ENCODE results near the gene DENND1B. TPM values are rescaled to one million over a fixed set of nuclear protein-coding genes. Genes with fewer than 3 reads are reported as not detected.

The DENND1B gene
- polyA plus RNA-seq, 1 of the 3 experiments (the other 2 are of a cell fraction): 1.4 TPM

DNA sequence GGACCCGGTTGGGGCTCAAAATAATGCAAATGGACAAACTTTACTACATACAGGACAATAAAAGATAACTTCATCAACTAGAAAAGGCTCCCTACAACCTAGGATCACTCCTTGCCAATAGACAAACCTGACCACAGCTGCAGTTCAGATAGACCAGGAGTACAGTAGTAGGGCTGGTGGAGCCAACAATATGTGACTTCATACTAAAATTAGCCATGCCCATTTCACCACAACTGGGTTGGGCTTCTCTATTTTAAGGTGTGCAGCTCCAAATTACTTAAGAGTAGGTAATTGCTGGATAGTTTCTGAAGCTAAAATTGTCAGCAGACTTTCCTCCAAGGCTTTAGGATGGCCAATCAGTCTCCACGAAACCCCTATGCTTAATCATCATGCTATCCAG lies 3.9 kb downstream of the DENND1B start:
- H3K4me1 ChIP-seq (ENCODE audit: control insufficient read depth in 1 of 2, insufficient read depth in 2 of 2, low read depth in 1 of 2, low read length in 1 of 2): peaks cover 7 to 14% of the 10 kb centered on the region in 2 experiments
- TF ChIP-seq EP300 (IDR thresholded peaks at IDR 0.05; ENCODE audit: borderline replicate concordance in 1 of 2, low read depth in 1 of 2, low read length in 1 of 2) (no peak), REST (IDR thresholded peaks at IDR 0.05; ENCODE audit: low read depth, low read length) (no peak), RCOR1 (IDR thresholded peaks at IDR 0.05; ENCODE audit: low read length) (no peak), GABPA (IDR thresholded peaks at IDR 0.05; ENCODE audit: low read depth) (no peak), CTCF (IDR thresholded peaks at IDR 0.05) (no peak), JUND (IDR thresholded peaks at IDR 0.05) (no peak)
- TF ChIP-seq, protein P1, sequence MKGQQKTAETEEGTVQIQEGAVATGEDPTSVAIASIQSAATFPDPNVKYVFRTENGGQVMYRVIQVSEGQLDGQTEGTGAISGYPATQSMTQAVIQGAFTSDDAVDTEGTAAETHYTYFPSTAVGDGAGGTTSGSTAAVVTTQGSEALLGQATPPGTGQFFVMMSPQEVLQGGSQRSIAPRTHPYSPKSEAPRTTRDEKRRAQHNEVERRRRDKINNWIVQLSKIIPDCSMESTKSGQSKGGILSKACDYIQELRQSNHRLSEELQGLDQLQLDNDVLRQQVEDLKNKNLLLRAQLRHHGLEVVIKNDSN (IDR thresholded peaks at IDR 0.05; ENCODE audit: borderline replicate concordance, low read depth): no peak
- no peak overlapping the region for H3K4me3 ChIP-seq (ENCODE audit: low read depth in 2 of 2, low read length in 1 of 2)
- H3K79me2 ChIP-seq (ENCODE audit: insufficient read depth): peaks cover 31% of the 10 kb centered on the region
- H3F3A ChIP-seq (replicated peaks; ENCODE audit: insufficient read depth): peaks cover 10% of the 10 kb centered on the region
- H3K9me2 ChIP-seq: no peaks in the 10 kb centered on the region
- no peak overlapping the region for H2AFZ ChIP-seq (ENCODE audit: low read depth)
- WGBS (ENCODE audit: low lambda C conversion rate): 99% methylated on average over 2 of the region's 2 CpGs
- no peaks in the 10 kb centered on the region for H4K20me1 ChIP-seq (ENCODE audit: insufficient read depth)
- no peak overlapping the region for H3K4me2 ChIP-seq
- no peaks in the 10 kb centered on the region for H3K9me3 ChIP-seq
- no peaks in the 10 kb centered on the region for H3K36me3 ChIP-seq (replicated peaks in 1 of 2; ENCODE audit: control insufficient read depth in 1 of 2, insufficient read depth in 2 of 2, low read length in 1 of 2)
- no peak for DNase-seq
- no peak overlapping the region for H3K9ac ChIP-seq
- no peaks in the 10 kb centered on the region for H3K27me3 ChIP-seq (ENCODE audit: insufficient read depth)
- H3K27ac ChIP-seq (ENCODE audit: low read depth in 2 of 2, low read length in 1 of 2): no peak overlapping the region
- ChIA-PET CTCF (interaction anchor here (0.8 to 1.2 kb wide), 2 partner anchors 12 to 250 kb away, joined by 3 read pairs; no protein-coding TSS in a partner anchor), POLR2A (no interaction called here)

GRCh38 chr1:197770243-197770642 lies 5.0 kb downstream of the DENND1B start:
- peaks cover 4 to 5% of the 10 kb centered on the region in 2 experiments; a peak in 3 of 4 replicates for H3K4me1 ChIP-seq (ENCODE audit: control insufficient read depth in 1 of 2, insufficient read depth in 2 of 2, low read depth in 1 of 2, low read length in 1 of 2)
- H3K4me2 ChIP-seq: no peak overlapping the region
- no peaks in the 10 kb centered on the region for H3K9me3 ChIP-seq
- no peak for DNase-seq
- ChIA-PET CTCF (interaction anchor here (0.6 kb wide), 1 partner anchor 114 kb away, joined by 4 read pairs; no protein-coding TSS in a partner anchor), POLR2A (no interaction called here)
- no peaks in the 10 kb centered on the region for H3K9me2 ChIP-seq
- H3K36me3 ChIP-seq (replicated peaks in 1 of 2; ENCODE audit: control insufficient read depth in 1 of 2, insufficient read depth in 2 of 2, low read length in 1 of 2): no peaks in the 10 kb centered on the region
- no peak overlapping the region for H3K9ac ChIP-seq
- no peak overlapping the region for H2AFZ ChIP-seq (ENCODE audit: low read depth)
- no peak overlapping the region for H3K27ac ChIP-seq (ENCODE audit: low read depth in 2 of 2, low read length in 1 of 2)
- no peaks in the 10 kb centered on the region for H3F3A ChIP-seq (replicated peaks; ENCODE audit: insufficient read depth)
- H3K4me3 ChIP-seq (ENCODE audit: low read depth in 2 of 2, low read length in 1 of 2): no peak overlapping the region
- no peaks in the 10 kb centered on the region for H4K20me1 ChIP-seq (ENCODE audit: insufficient read depth)
- no peak for TF ChIP-seq IRF3 (IDR thresholded peaks at IDR 0.05; ENCODE audit: low read depth, low read length)
- no peak for TF ChIP-seq SIN3A (IDR thresholded peaks at IDR 0.05; ENCODE audit: borderline replicate concordance, low read depth, low read length)
- no peak for TF ChIP-seq TCF12 (IDR thresholded peaks at IDR 0.05)
- TF ChIP-seq FOSL2 (IDR thresholded peaks at IDR 0.05; ENCODE audit: borderline replicate concordance, low read depth): no peak
- TF ChIP-seq, protein P2, sequence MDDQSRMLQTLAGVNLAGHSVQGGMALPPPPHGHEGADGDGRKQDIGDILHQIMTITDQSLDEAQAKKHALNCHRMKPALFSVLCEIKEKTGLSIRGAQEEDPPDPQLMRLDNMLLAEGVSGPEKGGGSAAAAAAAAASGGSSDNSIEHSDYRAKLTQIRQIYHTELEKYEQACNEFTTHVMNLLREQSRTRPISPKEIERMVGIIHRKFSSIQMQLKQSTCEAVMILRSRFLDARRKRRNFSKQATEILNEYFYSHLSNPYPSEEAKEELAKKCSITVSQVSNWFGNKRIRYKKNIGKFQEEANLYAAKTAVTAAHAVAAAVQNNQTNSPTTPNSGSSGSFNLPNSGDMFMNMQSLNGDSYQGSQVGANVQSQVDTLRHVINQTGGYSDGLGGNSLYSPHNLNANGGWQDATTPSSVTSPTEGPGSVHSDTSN (IDR thresholded peaks at IDR 0.05): no peak
- peaks cover 31% of the 10 kb centered on the region for H3K79me2 ChIP-seq (ENCODE audit: insufficient read depth)
- H3K27me3 ChIP-seq (ENCODE audit: insufficient read depth): no peaks in the 10 kb centered on the region
